K562 (cell line): ENCODE measurements around the gene AK2. TPM values are rescaled to one million over a fixed set of nuclear protein-coding genes. Genes with fewer than 3 reads are reported as not detected.

Experiments
- CHD7 ChIP-seq: fragments of 200-600 bp; sonication (generic); IDR thresholded peaks from one replicate; pipeline ENCODE4 v1.6.1; 2012; ENCODE audit warnings: mild to moderate bottlenecking, low read depth, low read length, inconsistent platforms
- FOS ChIP-seq: IDR thresholded peaks from 3 replicates; pipeline ENCODE4 v1.6.1; 2011; ENCODE audit not compliant: insufficient read length; ENCODE audit errors: extremely low read depth
- HDGF ChIP-seq: fragments of 450-650 bp; IDR thresholded peaks from 2 replicates; pipeline ENCODE4 v1.6.1; 2016
- PHF8 ChIP-seq: fragments of 200-600 bp; sonication (generic); IDR thresholded peaks from 2 replicates; pipeline ENCODE4 v1.6.1; 2012; ENCODE audit warnings: mixed run types, mild to moderate bottlenecking, inconsistent platforms, low read length, moderate library complexity, borderline replicate concordance
- TAF7 ChIP-seq: fragments of 450-650 bp; IDR thresholded peaks from 2 replicates; pipeline ENCODE4 v1.6.1; 2016; ENCODE audit warnings: missing genetic modification characterization, missing compliant biosample characterization
- USF2 ChIP-seq: sonication (generic); formaldehyde crosslinking; IDR thresholded peaks from 2 replicates; pipeline ENCODE4 v1.5.0; 2020; ENCODE audit warnings: missing genetic modification reagents
- ZNF146 ChIP-seq: IDR thresholded peaks from one replicate; pipeline ENCODE4 v1.6.1; 2018; ENCODE audit warnings: missing compliant biosample characterization; ENCODE audit not compliant: unreplicated experiment
- ZNF398 ChIP-seq: fragments of 250-450 bp; sonication (Bioruptor Pico); IDR thresholded peaks from 2 replicates; pipeline ENCODE4 v1.8.0; 2021; ENCODE audit warnings: moderate library complexity, mild to moderate bottlenecking, inconsistent platforms
- polyA plus RNA-seq, 8 experiments: library from polyadenylated mRNA; depleted of rRNA in 4 of 8; stranded (reverse) in 5 of 8; unstranded in 3 of 8; fragments of >200 nt; fragmentation: Nextera tagmentation in 2 of 8; fragmentation: Illumina TruSeq in 1 of 8; extraction: Ambion mirVana in 2 of 8; extraction: Trizol in 1 of 8; gene quantifications; 2 replicates each; pipeline versions ENCODE4 v1.2.1 to v1.2.3, GENCODE V29; 2011 to 2014; ENCODE audit warnings: inconsistent platforms in 1 of 8, missing spikeins in 1 of 8
- total RNA-seq, 7 experiments: library from RNA; depleted of rRNA in 6 of 7; stranded (reverse); fragments of >200 nt in 6 of 7; fragmentation: Illumina TruSeq in 2 of 7; extraction: Trizol in 2 of 7; gene quantifications; 2 replicates each; pipeline versions ENCODE4 v1.2.1 to v1.2.3, GENCODE V29; 2011 to 2021; ENCODE audit warnings: low replicate concordance in 1 of 7
- TF ChIP-seq, protein P1 (sequence below): fragments of 250-450 bp; sonication (Bioruptor Pico); IDR thresholded peaks from 2 replicates; pipeline ENCODE4 v1.5.0; 2021; ENCODE audit warnings: mild to moderate bottlenecking, moderate library complexity

AK2 gene
- total and polyA plus RNA-seq, 9 of the 15 experiments (the other 6 are each of a cell fraction or from before 2014, with no cell fraction given): 105 to 1,050 (median 509) TPM

DNA sequence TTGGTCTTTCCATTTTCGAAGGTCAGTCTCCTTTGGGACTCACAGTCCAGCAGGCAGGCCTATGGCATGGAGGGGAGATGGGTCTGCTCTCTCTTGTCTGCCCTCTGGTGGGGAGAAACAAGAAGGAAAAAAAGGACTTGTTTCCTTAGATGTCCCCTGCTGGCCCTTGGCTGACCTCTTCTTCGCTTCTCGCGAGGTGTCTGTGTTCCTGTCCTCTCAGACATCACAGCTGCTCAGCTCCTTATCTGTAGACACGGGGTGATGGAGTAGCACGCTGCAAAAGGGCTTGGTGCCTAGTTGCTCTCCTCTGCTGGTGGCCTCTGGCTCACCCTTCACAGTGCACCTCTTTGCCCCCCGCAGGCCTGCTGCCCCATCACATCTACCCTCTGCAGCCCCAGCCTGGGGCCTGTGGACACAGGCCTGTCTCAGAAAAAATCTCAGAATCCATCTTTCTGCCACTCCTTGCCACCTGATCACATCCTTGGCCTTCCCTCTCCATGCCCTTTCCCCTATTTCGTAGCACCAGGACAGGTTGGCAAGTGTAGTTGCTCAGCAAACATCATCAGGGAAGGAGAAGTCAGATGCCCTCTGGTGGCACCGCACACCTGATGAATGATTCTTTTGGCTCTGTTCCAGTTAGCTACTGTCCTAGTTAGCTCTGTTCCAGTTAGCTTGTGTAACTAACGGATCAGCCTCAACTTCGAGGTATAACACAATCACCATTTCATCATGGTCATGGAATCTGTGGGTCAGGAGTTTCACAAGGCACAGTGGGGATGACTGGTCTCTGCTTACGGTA, 18.7 kb upstream of the AK2 start (continued):
- TF ChIP-seq, protein P1, sequence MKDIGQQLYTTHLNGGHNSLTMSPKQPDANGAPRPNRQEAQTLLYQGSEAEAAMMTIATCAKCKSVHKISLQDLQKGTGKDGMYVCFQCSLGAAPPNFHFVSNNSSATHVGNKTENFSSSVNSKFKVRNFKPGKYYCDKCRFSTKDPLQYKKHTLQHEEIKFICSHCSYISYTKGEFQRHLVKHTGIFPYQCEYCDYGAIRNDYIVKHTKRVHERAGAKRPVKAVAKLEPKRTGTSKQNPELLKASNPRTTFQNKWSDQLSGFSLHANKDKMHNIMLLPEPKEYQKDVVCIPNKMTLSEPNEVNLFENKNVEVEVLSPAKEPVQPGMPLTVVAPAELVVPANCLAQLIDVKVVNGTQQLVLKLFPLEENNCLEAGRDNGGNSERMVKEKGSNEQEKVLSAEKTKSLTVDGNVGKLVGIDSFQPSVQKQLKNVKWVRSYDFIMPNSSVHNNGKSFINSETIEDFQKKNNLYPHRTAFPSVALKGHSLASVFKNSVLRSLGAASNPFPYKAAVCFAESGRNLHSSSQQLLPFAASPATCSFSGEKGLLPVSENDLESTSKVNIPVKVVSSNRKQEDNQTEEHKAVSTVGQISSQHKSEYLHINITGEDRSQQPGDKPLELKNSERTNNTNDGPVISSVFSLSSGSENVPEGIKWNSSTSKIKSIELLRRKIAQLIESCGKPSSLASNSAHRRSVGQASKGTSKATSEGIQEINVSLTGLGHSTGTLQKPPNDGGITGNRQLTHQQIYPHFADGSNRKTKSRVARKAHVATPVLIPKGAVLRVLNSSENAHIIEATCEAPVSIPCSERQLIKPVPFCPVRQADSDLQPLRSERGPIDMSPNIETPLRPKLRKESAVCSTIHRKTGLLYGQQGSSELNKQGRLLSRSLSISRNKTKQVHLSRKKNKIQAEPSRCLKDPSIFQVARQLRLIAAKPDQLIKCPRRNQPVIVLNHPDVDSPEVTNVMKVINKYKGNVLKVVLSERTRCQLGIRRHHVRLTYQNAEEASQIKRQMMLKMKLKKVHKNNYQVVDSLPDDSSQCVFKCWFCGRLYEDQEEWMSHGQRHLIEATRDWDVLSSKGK (CRISPR knock-in tag): no peak
- no peak for TF ChIP-seq PHF8
- TF ChIP-seq CHD7: no peak
- no peak for TF ChIP-seq FOS
- TF ChIP-seq ZNF398 (CRISPR knock-in tag): no peak
- no peak for TF ChIP-seq ZNF146 (CRISPR knock-in tag)
- TF ChIP-seq TAF7 (tag): no peak
- TF ChIP-seq USF2 (CRISPR knock-in tag): no peak
- TF ChIP-seq HDGF: no peak
